Upper lobe of left lung (tissue), 6 donors: ENCODE measurements around the gene DENND1A. TPM values are rescaled to one million over a fixed set of nuclear protein-coding genes. Genes with fewer than 3 reads are reported as not detected.

Experiments used
- ATAC-seq, 2 donors: fragments of 200-7000 bp; cut with Tn5 transposase; one replicate each; pipeline ENCODE4 v1.9.1; 2022; ENCODE audit warnings: mild to moderate bottlenecking in 2 of 2, moderate library complexity in 2 of 2; ENCODE audit not compliant: low FRiP score in 2 of 2
- DNase-seq, 2 donors: peaks; one replicate each; pipeline ENCODE4 v3.0.0-alpha.2; 2019 to 2020
- H3K27ac ChIP-seq, 4 donors: fragments of 200-600 bp; sonication (generic); one replicate each; pipeline ENCODE4 v1.5.1; 2016 to 2019
- H3K27me3 ChIP-seq, 4 donors: fragments of 200-600 bp; sonication (generic); one replicate each; pipeline ENCODE4 v1.5.1; 2017 to 2019
- H3K36me3 ChIP-seq, 4 donors: fragments of 200-600 bp; sonication (generic); one replicate each; pipeline ENCODE4 v1.5.1; 2016 to 2019
- H3K4me1 ChIP-seq, 4 donors: fragments of 200-600 bp; sonication (generic); one replicate each; pipeline ENCODE4 v1.5.1; 2018 to 2019
- H3K4me3 ChIP-seq, 4 donors: fragments of 200-600 bp; sonication (generic); one replicate each; pipeline ENCODE4 v1.5.1; 2017 to 2019; ENCODE audit warnings: mild to moderate bottlenecking in 2 of 4, moderate library complexity in 1 of 4
- H3K9me3 ChIP-seq, 4 donors: fragments of 200-600 bp; sonication (generic); one replicate each; pipeline ENCODE4 v1.5.1; 2018 to 2019
- CTCF ChIP-seq, 6 experiments: fragments of 450-650 bp in 4 of 6; fragments of 200-600 bp in 2 of 6; sonication (generic) in 2 of 6; IDR thresholded peaks; one replicate each; pipeline ENCODE4 v1.5.1; 2016 to 2019; ENCODE audit warnings: antibody characterized with exemption in 6 of 6
- EP300 ChIP-seq, 4 donors: sonication (generic); formaldehyde crosslinking; IDR thresholded peaks; one replicate each; pipeline ENCODE4 v1.5.1; 2017; ENCODE audit warnings: antibody characterized with exemption in 4 of 4, control low read depth in 2 of 4
- POLR2A ChIP-seq, 4 donors: fragments of 450-650 bp; IDR thresholded peaks; one replicate each; pipeline ENCODE4 v1.5.1; 2016 to 2017; ENCODE audit warnings: antibody characterized with exemption in 4 of 4, mild to moderate bottlenecking in 2 of 4
- POLR2AphosphoS5 ChIP-seq, 2 donors: sonication (generic); formaldehyde crosslinking; IDR thresholded peaks; one replicate each; pipeline ENCODE4 v1.5.1; 2017; ENCODE audit warnings: antibody characterized with exemption in 2 of 2
- WGBS, 2 donors: methylation state at CpG; one replicate each; pipeline ENCODE4 v1.1.5; 2017 to 2018; 5-methylcytosine and 5-hydroxymethylcytosine counted together
- total RNA-seq, 6 donors: library from RNA; depleted of rRNA in 4 of 6; stranded (reverse); fragments of >200 nt in 4 of 6; gene quantifications; one replicate each; pipeline versions ENCODE4 v1.1.0 to v1.2.1, GENCODE V29; 2016 to 2021
- donor health status: DM: no; HTN: no; CAD: no; lungs with moderate emphysema.
- donor health status: DM: no; HTN: yes; CAD: no; lungs with severe emphysema.

Gene DENND1A
- total RNA-seq, 6 donors from 2014 or later, result 9.8 to 46.1 (median 16.0) TPM

DNA sequence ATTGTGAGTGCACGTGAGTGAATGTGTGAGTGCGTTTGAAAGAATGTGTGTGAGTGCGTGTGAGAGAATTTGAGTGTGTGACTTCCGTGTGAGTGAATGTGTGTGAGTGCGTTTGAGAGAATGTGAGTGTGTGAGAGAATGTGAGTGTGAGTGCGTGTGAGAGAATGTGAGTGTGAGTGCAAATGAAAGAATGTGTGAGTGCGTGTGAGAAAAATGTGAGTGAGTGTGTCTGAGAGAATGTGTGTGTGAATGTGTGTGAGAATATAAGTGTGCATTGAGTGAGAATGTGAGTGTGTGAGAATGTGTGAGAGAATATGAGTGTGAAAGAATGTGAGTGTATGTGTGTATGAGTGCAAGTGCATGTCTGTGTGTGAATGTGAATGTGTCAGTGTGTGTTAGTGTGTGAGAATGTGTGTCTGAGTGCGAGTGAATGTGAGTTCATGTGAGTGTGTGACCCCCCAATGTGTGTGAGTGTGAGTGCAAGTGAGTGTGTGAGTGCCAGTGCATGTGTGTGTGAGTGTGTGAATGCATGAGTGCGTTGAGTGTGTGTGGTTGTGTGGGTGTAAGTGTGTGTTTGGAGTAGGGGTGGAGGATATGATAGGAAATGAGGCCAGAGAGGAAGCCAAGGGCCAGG lies 43.8 kb upstream of the DENND1A start:
- TF ChIP-seq POLR2AphosphoS5 (IDR thresholded peaks at IDR 0.05), result no peak
- no peak for TF ChIP-seq CTCF (IDR thresholded peaks at IDR 0.05)
- TF ChIP-seq EP300 (IDR thresholded peaks at IDR 0.05), result no peak
- no peak for TF ChIP-seq POLR2A (IDR thresholded peaks at IDR 0.05)
- H3K4me1 ChIP-seq, result no peaks in the 10 kb centered on the region
- H3K36me3 ChIP-seq, result no peaks in the 10 kb centered on the region
- no peak overlapping the region for H3K4me3 ChIP-seq
- 84 to 85% methylated on average over 9 of the region's 9 CpGs for WGBS, 2 donors
- no peaks in the 10 kb centered on the region for H3K9me3 ChIP-seq
- no peaks in the 10 kb centered on the region for H3K27me3 ChIP-seq
- DNase-seq (no peak), ATAC-seq (no peak)
- H3K27ac ChIP-seq, result no peak overlapping the region

DNA sequence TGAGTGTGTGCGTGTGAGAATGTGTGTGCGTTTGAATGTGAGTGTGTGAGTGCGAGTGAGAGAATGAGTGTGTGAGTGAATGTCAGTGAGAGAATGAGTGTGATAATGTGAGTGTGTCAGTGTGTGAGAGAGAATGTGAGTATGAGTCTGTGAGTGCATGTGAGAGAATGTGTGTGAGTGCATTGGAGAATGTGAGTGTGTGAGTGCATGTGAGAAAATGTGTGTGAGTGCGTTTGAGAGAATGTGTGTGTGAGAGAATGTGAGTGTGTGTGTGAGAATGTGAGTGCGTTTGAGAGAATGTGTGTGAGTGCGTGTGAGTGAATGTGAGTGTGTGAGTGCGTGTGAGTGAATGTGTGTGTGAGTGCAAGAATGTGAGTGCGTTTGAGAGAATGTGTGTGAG lies 42.7 kb upstream of the DENND1A start:
- Histone ChIP-seq H3K4me1 (no peaks in the 10 kb centered on the region), H3K36me3 (no peaks in the 10 kb centered on the region), H3K4me3 (no peak overlapping the region), H3K27me3 (no peaks in the 10 kb centered on the region), H3K9me3 (no peaks in the 10 kb centered on the region), H3K27ac (no peak overlapping the region)
- 96 to 98% methylated on average over 8 of the region's 8 CpGs for WGBS, 2 donors
- ATAC-seq (no peak), DNase-seq (no peak)
- TF ChIP-seq CTCF (IDR thresholded peaks at IDR 0.05) (no peak), POLR2A (IDR thresholded peaks at IDR 0.05) (no peak), EP300 (IDR thresholded peaks at IDR 0.05) (no peak), POLR2AphosphoS5 (IDR thresholded peaks at IDR 0.05) (no peak)

GRCh38 chr9:123967323-123967722 lies 37.4 kb upstream of the DENND1A start:
- no peak overlapping the region for H3K4me3 ChIP-seq
- no peaks in the 10 kb centered on the region for H3K9me3 ChIP-seq
- no peaks in the 10 kb centered on the region for H3K27me3 ChIP-seq
- ATAC-seq, result no peak
- H3K4me1 ChIP-seq, result no peaks in the 10 kb centered on the region
- no peak for DNase-seq
- TF ChIP-seq POLR2A (IDR thresholded peaks at IDR 0.05), result no peak
- no peak for TF ChIP-seq EP300 (IDR thresholded peaks at IDR 0.05)
- no peak for TF ChIP-seq CTCF (IDR thresholded peaks at IDR 0.05)
- TF ChIP-seq POLR2AphosphoS5 (IDR thresholded peaks at IDR 0.05), result no peak
- no peak overlapping the region for H3K27ac ChIP-seq
- H3K36me3 ChIP-seq, result no peaks in the 10 kb centered on the region

GRCh38 chr9:123965801-123966686 lies 36.1 kb upstream of the DENND1A start:
- Histone ChIP-seq H3K27me3 (no peaks in the 10 kb centered on the region), H3K4me3 (no peak overlapping the region), H3K27ac (no peak overlapping the region), H3K36me3 (no peaks in the 10 kb centered on the region), H3K4me1 (no peaks in the 10 kb centered on the region), H3K9me3 (no peaks in the 10 kb centered on the region)
- TF ChIP-seq POLR2AphosphoS5 (IDR thresholded peaks at IDR 0.05), result no peak
- TF ChIP-seq POLR2A (IDR thresholded peaks at IDR 0.05), result no peak
- no peak for TF ChIP-seq CTCF (IDR thresholded peaks at IDR 0.05)
- no peak for TF ChIP-seq EP300 (IDR thresholded peaks at IDR 0.05)
- ATAC-seq, result no peak
- DNase-seq, result no peak
- WGBS, 2 donors, result 54 to 55% methylated on average over 8 of the region's 8 CpGs
